Neuronal stem cell (in vitro differentiated cells): ENCODE results near the gene METTL23.

Experiments used
- DNase-seq: peaks from one replicate; pipeline ENCODE4 v3.0.0-alpha.2; 2013; ENCODE audit warnings: low spot score
- H2AFZ ChIP-seq: one replicate; pipeline ENCODE4 v1.6.1; 2013; ENCODE audit warnings: mild to moderate bottlenecking, low read length, inconsistent platforms
- H2AK5ac ChIP-seq: 2 replicates; pipeline ENCODE4 v1.6.1; 2013; ENCODE audit warnings: low read depth, mild to moderate bottlenecking, inconsistent platforms, low read length, moderate library complexity, mixed read lengths
- H2BK120ac ChIP-seq: 2 replicates; pipeline ENCODE4 v1.6.1; 2013; ENCODE audit warnings: low read depth, mild to moderate bottlenecking, inconsistent platforms, low read length, moderate library complexity, mixed read lengths
- H2BK12ac ChIP-seq: one replicate; pipeline ENCODE4 v1.6.1; 2013; ENCODE audit warnings: low read length, inconsistent platforms
- H2BK15ac ChIP-seq: 2 replicates; pipeline ENCODE4 v1.6.1; 2013; ENCODE audit warnings: mild to moderate bottlenecking, low read length, inconsistent platforms, mixed read lengths
- H2BK5ac ChIP-seq: one replicate; pipeline ENCODE4 v1.6.1; 2013; ENCODE audit warnings: inconsistent platforms, mild to moderate bottlenecking, low read length, moderate library complexity
- H3K14ac ChIP-seq: one replicate; pipeline ENCODE4 v1.6.1; 2013; ENCODE audit warnings: low read length, inconsistent platforms
- H3K18ac ChIP-seq: 2 replicates; pipeline ENCODE4 v1.6.1; 2013; ENCODE audit warnings: low read length, inconsistent platforms
- H3K23ac ChIP-seq: 2 replicates; pipeline ENCODE4 v1.6.1; 2013; ENCODE audit warnings: low read depth, mild to moderate bottlenecking, mixed read lengths, low read length, inconsistent platforms; ENCODE audit not compliant: poor library complexity
- H3K27ac ChIP-seq: replicated peaks from 3 replicates; pipeline ENCODE4 v1.5.1; 2013; ENCODE audit warnings: low read length, inconsistent platforms
- H3K27me3 ChIP-seq, 3 experiments: 2 replicates each; pipeline ENCODE4 v1.6.1; 2013; ENCODE audit warnings: low read length in 3 of 3, mild to moderate bottlenecking in 2 of 3, inconsistent platforms in 1 of 3, low read depth in 1 of 3, mixed read lengths in 1 of 3, moderate library complexity in 1 of 3; ENCODE audit not compliant: control insufficient read depth in 3 of 3, insufficient read depth in 3 of 3
- H3K36me3 ChIP-seq, 2 donors: replicated peaks in 1 of 2; 2 replicates each; pipeline ENCODE4 v1.6.1; 2013; ENCODE audit warnings: low read length in 2 of 2; ENCODE audit not compliant: control insufficient read depth in 2 of 2, insufficient read depth in 2 of 2
- H3K4ac ChIP-seq: 2 replicates; pipeline ENCODE4 v1.6.1; 2013; ENCODE audit warnings: inconsistent platforms, mild to moderate bottlenecking, low read length, moderate library complexity
- H3K4me1 ChIP-seq, 2 donors: 1 replicate in 1 of 2; 2 replicates in 1 of 2; pipeline ENCODE4 v1.6.1; 2013; ENCODE audit warnings: low read length in 2 of 2, low read depth in 1 of 2; ENCODE audit not compliant: control insufficient read depth in 2 of 2, insufficient read depth in 1 of 2
- H3K4me2 ChIP-seq: one replicate; pipeline ENCODE4 v1.6.1; 2013; ENCODE audit warnings: mild to moderate bottlenecking, low read length, inconsistent platforms; ENCODE audit not compliant: insufficient read depth, poor library complexity, severe bottlenecking
- H3K4me3 ChIP-seq, 2 donors: 2 replicates each; pipeline ENCODE4 v1.5.1; 2013; ENCODE audit warnings: low read length in 2 of 2, mild to moderate bottlenecking in 2 of 2, inconsistent platforms in 1 of 2, moderate library complexity in 1 of 2
- H3K79me1 ChIP-seq: one replicate; pipeline ENCODE4 v1.6.1; 2013; ENCODE audit warnings: low read depth, mild to moderate bottlenecking, inconsistent platforms, low read length, moderate library complexity
- H3K9ac ChIP-seq: one replicate; pipeline ENCODE4 v1.6.1; 2013; ENCODE audit warnings: mild to moderate bottlenecking, low read depth, low read length, inconsistent platforms; ENCODE audit not compliant: poor library complexity
- H3K9me3 ChIP-seq, 2 donors: replicated peaks in 1 of 2; 2 replicates each; pipeline versions ENCODE3 to v1.6.1; 2013; ENCODE audit warnings: low read length in 2 of 2, mild to moderate bottlenecking in 2 of 2, inconsistent platforms in 1 of 2, low read depth in 1 of 2, mixed read lengths in 1 of 2, moderate library complexity in 1 of 2; ENCODE audit not compliant: control insufficient read depth in 2 of 2, insufficient read depth in 1 of 2
- H4K8ac ChIP-seq: one replicate; pipeline ENCODE4 v1.6.1; 2013; ENCODE audit warnings: low read depth, mild to moderate bottlenecking, inconsistent platforms, low read length, moderate library complexity
- H4K91ac ChIP-seq: one replicate; pipeline ENCODE4 v1.6.1; 2013; ENCODE audit warnings: low read length, low read depth, mild to moderate bottlenecking, inconsistent platforms; ENCODE audit not compliant: poor library complexity
- WGBS, 2 donors: extraction: QIAGEN DNeasy Blood & Tissue Kit; methylation state at CpG; one replicate each; pipeline ENCODE4 v1.1.7; 2013; ENCODE audit warnings: missing lambda C conversion rate in 2 of 2, mixed read lengths in 1 of 2; ENCODE audit not compliant: insufficient read length in 2 of 2, insufficient replicate concordance in 1 of 2; ENCODE audit errors: extremely low coverage in 2 of 2; 5-methylcytosine and 5-hydroxymethylcytosine counted together

Gene METTL23

GRCh38 chr17:76690596-76691280, 35.9 kb upstream of the METTL23 start:
- H3K4me1 ChIP-seq: peaks cover 15 to 19% of the 10 kb centered on the region in 2 donors
- H3K23ac ChIP-seq: no peak overlapping the region
- no peak overlapping the region for H2BK120ac ChIP-seq
- no peak overlapping the region for H3K27ac ChIP-seq
- H2BK15ac ChIP-seq: peak overlapping the region; percentile 12
- H4K91ac ChIP-seq: no peak overlapping the region
- H2AFZ ChIP-seq: no peak overlapping the region
- DNase-seq: no peak
- no peak overlapping the region for H3K4me2 ChIP-seq
- no peak overlapping the region for H3K9ac ChIP-seq
- H3K4me3 ChIP-seq: no peak overlapping the region
- H3K14ac ChIP-seq: no peak overlapping the region
- H3K79me1 ChIP-seq: peaks cover 2% of the 10 kb centered on the region
- peak overlapping the region; percentile 21 for H2AK5ac ChIP-seq
- WGBS, 2 donors: no CpG with 5 or more reads among the region's 13 CpGs
- no peak overlapping the region for H4K8ac ChIP-seq
- H3K18ac ChIP-seq: no peak overlapping the region
- no peak overlapping the region for H2BK5ac ChIP-seq
- H3K4ac ChIP-seq: no peak overlapping the region
- no peaks in the 10 kb centered on the region for H3K9me3 ChIP-seq
- no peaks in the 10 kb centered on the region for H3K27me3 ChIP-seq
- H2BK12ac ChIP-seq: no peak overlapping the region
- H3K36me3 ChIP-seq: no peaks in the 10 kb centered on the region

- H3K14ac ChIP-seq: no peak overlapping the region
- H3K23ac ChIP-seq: no peak overlapping the region
- no peak overlapping the region for H4K91ac ChIP-seq
- H4K8ac ChIP-seq: no peak overlapping the region
- peak overlapping the region; percentile 12 for H2BK15ac ChIP-seq
- H3K4me3 ChIP-seq: no peak overlapping the region
- H2AK5ac ChIP-seq: peak overlapping the region; percentile 21
- no peaks in the 10 kb centered on the region for H3K27me3 ChIP-seq
- no peak for DNase-seq
- H3K9ac ChIP-seq: no peak overlapping the region
- no peaks in the 10 kb centered on the region for H3K36me3 ChIP-seq
- no peak overlapping the region for H3K18ac ChIP-seq
- no peaks in the 10 kb centered on the region for H3K9me3 ChIP-seq
- H2BK120ac ChIP-seq: no peak overlapping the region
- H3K4ac ChIP-seq: no peak overlapping the region
- no peak overlapping the region for H2AFZ ChIP-seq
- H2BK5ac ChIP-seq: no peak overlapping the region
- no CpG with 5 or more reads among the region's 14 CpGs for WGBS, 2 donors
- H3K4me2 ChIP-seq: no peak overlapping the region
- no peak overlapping the region for H2BK12ac ChIP-seq
- no peak overlapping the region for H3K27ac ChIP-seq
- H3K4me1 ChIP-seq: peaks cover 15 to 20% of the 10 kb centered on the region in 2 donors
- H3K79me1 ChIP-seq: peaks cover 2% of the 10 kb centered on the region
These were observed 35.1 kb upstream of the METTL23 start for GRCh38 chr17:76691379-76692191.

- no peak overlapping the region for H3K27ac ChIP-seq
- peak overlapping the region; percentile 17 for H3K9ac ChIP-seq
- H3K79me1 ChIP-seq: no peaks in the 10 kb centered on the region
- H3K4ac ChIP-seq: no peak overlapping the region
- no peak overlapping the region for H2BK15ac ChIP-seq
- peak overlapping the region; percentile 87 for H3K18ac ChIP-seq
- H3K9me3 ChIP-seq: no peaks in the 10 kb centered on the region
- H2BK5ac ChIP-seq: no peak overlapping the region
- no peak overlapping the region for H2AFZ ChIP-seq
- H3K4me2 ChIP-seq: no peak overlapping the region
- no peak for DNase-seq
- H4K91ac ChIP-seq: no peak overlapping the region
- H2BK12ac ChIP-seq: no peak overlapping the region
- no peak overlapping the region for H3K14ac ChIP-seq
- peak overlapping the region; percentile 93 for H2AK5ac ChIP-seq
- H3K23ac ChIP-seq: no peak overlapping the region
- no peak overlapping the region for H3K4me3 ChIP-seq
- no peaks in the 10 kb centered on the region for H3K36me3 ChIP-seq
- no peak overlapping the region for H2BK120ac ChIP-seq
- no peaks in the 10 kb centered on the region for H3K27me3 ChIP-seq
- H4K8ac ChIP-seq: no peak overlapping the region
- WGBS, 2 donors: no CpG with 5 or more reads among the region's 16 CpGs
- peaks cover 19 to 38% of the 10 kb centered on the region in 2 donors for H3K4me1 ChIP-seq
These were observed 31.4 kb upstream of the METTL23 start for GRCh38 chr17:76695059-76695831.
